K562 (cell line): ENCODE data around the gene SAE1. TPM values are rescaled to one million over a fixed set of nuclear protein-coding genes. Genes with fewer than 3 reads are reported as not detected.

Experiments used
- ATF3 ChIP-seq, 2 experiments: fragments of 450-650 bp in 1 of 2; sonication (generic) in 1 of 2; formaldehyde crosslinking in 1 of 2; IDR thresholded peaks in 1 of 2; conservative IDR thresholded peaks in 1 of 2; 2 replicates each; pipeline versions ENCODE4 v1.6.1 to v1.8.1; 2016 to 2023; ENCODE audit warnings: mild to moderate bottlenecking in 2 of 2, moderate library complexity in 2 of 2, inconsistent platforms in 1 of 2, missing genetic modification reagents in 1 of 2
- CBX2 ChIP-seq: fragments of 200-600 bp; sonication (generic); IDR thresholded peaks from one replicate; pipeline ENCODE4 v1.6.1; 2012; ENCODE audit warnings: mild to moderate bottlenecking, low read length, inconsistent platforms; ENCODE audit not compliant: insufficient read depth, poor library complexity, severe bottlenecking
- CXXC5 ChIP-seq: fragments of 250-450 bp; sonication (Bioruptor Pico); IDR thresholded peaks from 2 replicates; pipeline ENCODE4 v1.8.0; 2022; ENCODE audit warnings: inconsistent platforms, mild to moderate bottlenecking, moderate library complexity
- EGR1 ChIP-seq: fragments of 450-650 bp; conservative IDR thresholded peaks from 2 replicates; pipeline ENCODE4 v1.6.1; 2017; ENCODE audit warnings: mild to moderate bottlenecking
- HMG20A ChIP-seq: fragments of 450-650 bp; formaldehyde crosslinking; conservative IDR thresholded peaks from 2 replicates; pipeline ENCODE4 v1.4.0; 2020; ENCODE audit warnings: mild to moderate bottlenecking, mixed read lengths
- IFI16 ChIP-seq: fragments of 250-450 bp; sonication (Bioruptor Pico); IDR thresholded peaks from 2 replicates; pipeline ENCODE4 v2.1.2; 2022; ENCODE audit warnings: mild to moderate bottlenecking, inconsistent platforms
- LEF1 ChIP-seq: fragments of 450-650 bp; IDR thresholded peaks from 2 replicates; pipeline ENCODE4 v1.6.1; 2016; ENCODE audit warnings: mild to moderate bottlenecking
- MEIS2 ChIP-seq: fragments of 450-650 bp; IDR thresholded peaks from 2 replicates; pipeline ENCODE4 v1.6.1; 2014; ENCODE audit warnings: mild to moderate bottlenecking; ENCODE audit not compliant: partially characterized antibody
- NRF1 ChIP-seq, 2 experiments: fragments of 450-650 bp; IDR thresholded peaks in 1 of 2; conservative IDR thresholded peaks in 1 of 2; 2 replicates each; pipeline ENCODE4 v1.6.1; 2014; ENCODE audit warnings: mild to moderate bottlenecking in 2 of 2
- PREB ChIP-seq: sonication (generic); formaldehyde crosslinking; IDR thresholded peaks from 2 replicates; pipeline ENCODE4 v1.8.1; 2023; ENCODE audit warnings: mild to moderate bottlenecking, missing genetic modification reagents
- PTTG1 ChIP-seq: fragments of 450-650 bp; IDR thresholded peaks from 2 replicates; pipeline ENCODE4 v1.6.1; 2016; ENCODE audit warnings: low read depth, mild to moderate bottlenecking, missing genetic modification characterization, missing compliant biosample characterization
- RAD21 ChIP-seq, 2 experiments: fragments of 250-450 bp in 1 of 2; fragments of 450-650 bp in 1 of 2; sonication (Bioruptor Pico) in 1 of 2; formaldehyde crosslinking in 1 of 2; IDR thresholded peaks in 1 of 2; conservative IDR thresholded peaks in 1 of 2; 2 replicates each; pipeline versions ENCODE4 v1.4.0 to v1.8.0; 2020 to 2022; ENCODE audit warnings: mild to moderate bottlenecking in 2 of 2, moderate library complexity in 1 of 2
- STAT5B ChIP-seq: fragments of 250-450 bp; sonication (Bioruptor Pico); IDR thresholded peaks from 2 replicates; pipeline ENCODE4 v1.8.0; 2021; ENCODE audit warnings: mild to moderate bottlenecking, inconsistent platforms
- TSC22D4 ChIP-seq: fragments of 450-650 bp; IDR thresholded peaks from 2 replicates; pipeline ENCODE4 v1.6.1; 2016; ENCODE audit warnings: missing genetic modification characterization, missing biosample characterization, control low read depth
- USF1 ChIP-seq: sonication (generic); formaldehyde crosslinking; IDR thresholded peaks from 2 replicates; pipeline ENCODE4 v1.9.0; 2022; ENCODE audit warnings: mild to moderate bottlenecking, missing genetic modification reagents
- YY1 ChIP-seq, 3 experiments: IDR thresholded peaks; 2 replicates each; pipeline ENCODE4 v1.6.1; 2011; ENCODE audit warnings: low read length in 2 of 3, mild to moderate bottlenecking in 2 of 3, moderate library complexity in 2 of 3, borderline replicate concordance in 1 of 3, control low read depth in 1 of 3, low read depth in 1 of 3; ENCODE audit not compliant: insufficient read depth in 3 of 3, insufficient replicate concordance in 2 of 3, control insufficient read depth in 1 of 3, insufficient read length in 1 of 3; ENCODE audit errors: extremely low read depth in 1 of 3
- ZNF121 ChIP-seq: sonication (generic); formaldehyde crosslinking; conservative IDR thresholded peaks from 2 replicates; pipeline ENCODE4 v1.8.0; 2022; ENCODE audit warnings: missing genetic modification reagents
- ZNF184 ChIP-seq: sonication (generic); formaldehyde crosslinking; IDR thresholded peaks from 2 replicates; pipeline ENCODE4 v1.5.0; 2020; ENCODE audit warnings: missing genetic modification reagents
- ZNF274 ChIP-seq: IDR thresholded peaks from 2 replicates; pipeline ENCODE4 v1.6.1; 2011; ENCODE audit warnings: low read depth, mild to moderate bottlenecking, low read length, moderate library complexity, borderline replicate concordance
- ZNF316 ChIP-seq: fragments of 450-650 bp; IDR thresholded peaks from 2 replicates; pipeline ENCODE4 v1.6.1; 2016
- ZNF583 ChIP-seq: fragments of 250-450 bp; sonication (Bioruptor Pico); IDR thresholded peaks from 2 replicates; pipeline ENCODE4 v1.4.0; 2020
- polyA plus RNA-seq, 8 experiments: library from polyadenylated mRNA; depleted of rRNA in 4 of 8; stranded (reverse) in 5 of 8; unstranded in 3 of 8; fragments of >200 nt; fragmentation: Nextera tagmentation in 2 of 8; fragmentation: Illumina TruSeq in 1 of 8; extraction: Ambion mirVana in 2 of 8; extraction: Trizol in 1 of 8; gene quantifications; 2 replicates each; pipeline versions ENCODE4 v1.2.1 to v1.2.3, GENCODE V29; 2011 to 2014; ENCODE audit warnings: inconsistent platforms in 1 of 8, missing spikeins in 1 of 8
- total RNA-seq, 7 experiments: library from RNA; depleted of rRNA in 6 of 7; stranded (reverse); fragments of >200 nt in 6 of 7; fragmentation: Illumina TruSeq in 2 of 7; extraction: Trizol in 2 of 7; gene quantifications; 2 replicates each; pipeline versions ENCODE4 v1.2.1 to v1.2.3, GENCODE V29; 2011 to 2021; ENCODE audit warnings: low replicate concordance in 1 of 7

Gene SAE1
- total and polyA plus RNA-seq, 9 of the 15 experiments (the other 6 are each of a cell fraction or from before 2014, with no cell fraction given): 82.8 to 299 (median 217) TPM

GRCh38 chr19:47226426-47227351 is 96.1 kb downstream of the SAE1 start (continued):
- TF ChIP-seq YY1 (IDR thresholded peaks at IDR 0.05; ENCODE audit: borderline replicate concordance in 1 of 3, control insufficient read depth in 1 of 3, extremely low read depth in 1 of 3, insufficient read depth in 3 of 3, insufficient read length in 1 of 3, insufficient replicate concordance in 2 of 3, low read depth in 1 of 3, low read length in 2 of 3) (peak in 1 of 3 experiments; percentile 16), CXXC5 (CRISPR knock-in tag) (no peak; the same call in 1 of the 2 replicates), STAT5B (CRISPR knock-in tag) (no peak), LEF1 (no peak), PTTG1 (tag) (no peak), USF1 (CRISPR knock-in tag) (peak; percentile 66), TSC22D4 (tag) (no peak), ZNF316 (no peak), NRF1 (conservative IDR thresholded peaks at IDR 0.05 in 1 of 2, IDR thresholded peaks at IDR 0.05 in 1 of 2) (0 out of 4 replicates have a peak, but pooled peaks of 1 of the 2 experiments have one; percentile 5), HMG20A (CRISPR knock-in tag) (no peak), EGR1 (peak; percentile 76), ZNF274 (peak; percentile 42; the same call in 1 of the 2 replicates), MEIS2 (no peak), ZNF184 (no peak), PREB (CRISPR knock-in tag) (peak; percentile 93; the same call in 1 of the 2 replicates), ATF3 (IDR thresholded peaks at IDR 0.05) (no peak), ATF3 (CRISPR knock-in tag; conservative IDR thresholded peaks at IDR 0.05) (0 out of 2 replicates have a peak, but pooled peaks have one; percentile 60), RAD21 (CRISPR knock-in tag; conservative IDR thresholded peaks at IDR 0.05 in 1 of 2, IDR thresholded peaks at IDR 0.05 in 1 of 2) (0 out of 4 replicates have a peak, but pooled peaks of 1 of the 2 experiments have one; percentile 0), ZNF121 (CRISPR knock-in tag) (no peak), ZNF583 (CRISPR knock-in tag) (0 out of 2 replicates have a peak, but pooled peaks have one; percentile 74), CBX2 (no peak), IFI16 (CRISPR knock-in tag) (no peak)
